Measurements from ENCODE around the gene SNTG2. TPM values are rescaled to one million over a fixed set of nuclear protein-coding genes. Genes with fewer than 3 reads are reported as not detected.

Gene SNTG2
- total RNA-seq, 1 experiment from 2014 or later = 20.5 TPM

DNA sequence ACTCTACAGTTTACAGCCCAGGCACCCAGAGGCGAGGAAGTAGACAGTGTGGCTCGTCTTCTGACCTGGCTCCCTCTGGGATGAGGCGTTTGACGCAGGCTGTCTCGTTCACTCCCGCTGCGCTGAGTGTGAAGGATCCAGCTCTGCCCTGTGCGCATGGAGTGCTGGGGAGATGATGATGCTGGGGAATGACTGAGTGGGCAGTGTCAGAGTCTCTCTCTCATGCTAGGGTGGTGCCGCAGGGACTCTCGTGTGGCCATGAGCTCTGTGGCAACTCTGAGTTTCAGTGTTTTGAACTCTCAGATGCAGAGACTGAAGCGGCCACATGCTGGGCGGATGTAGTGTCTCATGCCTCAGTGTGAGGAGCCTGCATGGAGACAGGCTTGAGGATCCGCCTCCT lies 344.3 kb downstream of the SNTG2 start (continued):
- TF ChIP-seq, protein P1, sequence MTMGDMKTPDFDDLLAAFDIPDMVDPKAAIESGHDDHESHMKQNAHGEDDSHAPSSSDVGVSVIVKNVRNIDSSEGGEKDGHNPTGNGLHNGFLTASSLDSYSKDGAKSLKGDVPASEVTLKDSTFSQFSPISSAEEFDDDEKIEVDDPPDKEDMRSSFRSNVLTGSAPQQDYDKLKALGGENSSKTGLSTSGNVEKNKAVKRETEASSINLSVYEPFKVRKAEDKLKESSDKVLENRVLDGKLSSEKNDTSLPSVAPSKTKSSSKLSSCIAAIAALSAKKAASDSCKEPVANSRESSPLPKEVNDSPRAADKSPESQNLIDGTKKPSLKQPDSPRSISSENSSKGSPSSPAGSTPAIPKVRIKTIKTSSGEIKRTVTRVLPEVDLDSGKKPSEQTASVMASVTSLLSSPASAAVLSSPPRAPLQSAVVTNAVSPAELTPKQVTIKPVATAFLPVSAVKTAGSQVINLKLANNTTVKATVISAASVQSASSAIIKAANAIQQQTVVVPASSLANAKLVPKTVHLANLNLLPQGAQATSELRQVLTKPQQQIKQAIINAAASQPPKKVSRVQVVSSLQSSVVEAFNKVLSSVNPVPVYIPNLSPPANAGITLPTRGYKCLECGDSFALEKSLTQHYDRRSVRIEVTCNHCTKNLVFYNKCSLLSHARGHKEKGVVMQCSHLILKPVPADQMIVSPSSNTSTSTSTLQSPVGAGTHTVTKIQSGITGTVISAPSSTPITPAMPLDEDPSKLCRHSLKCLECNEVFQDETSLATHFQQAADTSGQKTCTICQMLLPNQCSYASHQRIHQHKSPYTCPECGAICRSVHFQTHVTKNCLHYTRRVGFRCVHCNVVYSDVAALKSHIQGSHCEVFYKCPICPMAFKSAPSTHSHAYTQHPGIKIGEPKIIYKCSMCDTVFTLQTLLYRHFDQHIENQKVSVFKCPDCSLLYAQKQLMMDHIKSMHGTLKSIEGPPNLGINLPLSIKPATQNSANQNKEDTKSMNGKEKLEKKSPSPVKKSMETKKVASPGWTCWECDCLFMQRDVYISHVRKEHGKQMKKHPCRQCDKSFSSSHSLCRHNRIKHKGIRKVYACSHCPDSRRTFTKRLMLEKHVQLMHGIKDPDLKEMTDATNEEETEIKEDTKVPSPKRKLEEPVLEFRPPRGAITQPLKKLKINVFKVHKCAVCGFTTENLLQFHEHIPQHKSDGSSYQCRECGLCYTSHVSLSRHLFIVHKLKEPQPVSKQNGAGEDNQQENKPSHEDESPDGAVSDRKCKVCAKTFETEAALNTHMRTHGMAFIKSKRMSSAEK (CRISPR knock-in tag; IDR thresholded peaks at IDR 0.05; ENCODE audit: borderline replicate concordance) = no peak
- TF ChIP-seq GTF2I (CRISPR knock-in tag; conservative IDR thresholded peaks at IDR 0.05) (no peak), NR2C2 (CRISPR knock-in tag; IDR thresholded peaks at IDR 0.05) (no peak), RELA (CRISPR knock-in tag; IDR thresholded peaks at IDR 0.05; ENCODE audit: borderline replicate concordance) (no peak), HMGA2 (CRISPR knock-in tag; IDR thresholded peaks at IDR 0.05) (no peak)
- TF ChIP-seq, protein P2, sequence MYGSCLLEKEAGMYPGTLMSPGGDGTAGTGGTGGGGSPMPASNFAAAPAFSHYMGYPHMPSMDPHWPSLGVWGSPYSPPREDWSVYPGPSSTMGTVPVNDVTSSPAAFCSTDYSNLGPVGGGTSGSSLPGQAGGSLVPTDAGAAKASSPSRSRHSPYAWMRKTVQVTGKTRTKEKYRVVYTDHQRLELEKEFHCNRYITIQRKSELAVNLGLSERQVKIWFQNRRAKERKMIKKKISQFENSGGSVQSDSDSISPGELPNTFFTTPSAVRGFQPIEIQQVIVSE (CRISPR knock-in tag; IDR thresholded peaks at IDR 0.05; ENCODE audit: borderline replicate concordance) = no peak
- TF ChIP-seq, protein P3, sequence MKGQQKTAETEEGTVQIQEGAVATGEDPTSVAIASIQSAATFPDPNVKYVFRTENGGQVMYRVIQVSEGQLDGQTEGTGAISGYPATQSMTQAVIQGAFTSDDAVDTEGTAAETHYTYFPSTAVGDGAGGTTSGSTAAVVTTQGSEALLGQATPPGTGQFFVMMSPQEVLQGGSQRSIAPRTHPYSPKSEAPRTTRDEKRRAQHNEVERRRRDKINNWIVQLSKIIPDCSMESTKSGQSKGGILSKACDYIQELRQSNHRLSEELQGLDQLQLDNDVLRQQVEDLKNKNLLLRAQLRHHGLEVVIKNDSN (CRISPR knock-in tag; IDR thresholded peaks at IDR 0.05) = no peak

DNA sequence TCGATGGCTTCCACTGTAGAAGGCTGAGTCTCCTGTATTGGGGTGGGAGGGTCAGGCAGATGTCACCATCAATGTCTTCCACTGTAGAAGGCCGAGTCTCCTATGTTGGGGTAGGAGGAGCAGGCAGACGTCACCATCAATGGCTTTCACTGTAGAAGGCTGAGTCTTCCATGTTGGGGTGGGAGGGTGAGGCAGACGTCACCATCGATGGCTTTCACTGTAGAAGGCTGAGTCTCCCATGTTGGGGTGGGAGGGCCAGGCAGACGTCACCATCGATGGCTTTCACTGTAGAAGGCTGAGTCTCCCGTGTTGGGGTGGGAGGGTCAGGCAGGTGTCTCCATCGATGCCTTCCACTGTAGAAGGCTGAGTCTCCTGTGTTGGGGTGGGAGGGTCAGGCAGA lies 345.1 kb downstream of the SNTG2 start:
- CTCF ChIA-PET = no interaction called here
- H3K4me1 Mint-ChIP-seq = no peaks in the 10 kb centered on the region
- H3K36me3 Mint-ChIP-seq = no peaks in the 10 kb centered on the region
- no peak overlapping the region for H3K27ac Mint-ChIP-seq
- no peak overlapping the region for H3K4me3 Mint-ChIP-seq
- no peaks in the 10 kb centered on the region for H3K27me3 Mint-ChIP-seq (ENCODE audit: low read depth)
- no peaks in the 10 kb centered on the region for H3K9me3 Mint-ChIP-seq
- POLR2A ChIA-PET = no interaction called here
- DNase-seq (ENCODE audit: low spot score) = no peak
- no peak for ATAC-seq
- TF ChIP-seq SMAD3 (CRISPR knock-in tag; IDR thresholded peaks at IDR 0.05; ENCODE audit: borderline replicate concordance) (no peak), IRF2 (CRISPR knock-in tag; IDR thresholded peaks at IDR 0.05; ENCODE audit: borderline replicate concordance, low read depth) (no peak), ESRRA (CRISPR knock-in tag; IDR thresholded peaks at IDR 0.05; ENCODE audit: borderline replicate concordance) (no peak), NFATC4 (CRISPR knock-in tag; IDR thresholded peaks at IDR 0.05) (no peak), ZNF423 (CRISPR knock-in tag; IDR thresholded peaks at IDR 0.05) (no peak), EMX1 (CRISPR knock-in tag; IDR thresholded peaks at IDR 0.05) (no peak), JAZF1 (CRISPR knock-in tag; IDR thresholded peaks at IDR 0.05) (no peak), ZNF219 (CRISPR knock-in tag; IDR thresholded peaks at IDR 0.05; ENCODE audit: borderline replicate concordance) (no peak), ZNF416 (CRISPR knock-in tag; IDR thresholded peaks at IDR 0.05) (no peak), ZNF263 (CRISPR knock-in tag; IDR thresholded peaks at IDR 0.05; ENCODE audit: low read depth) (no peak), ZNF121 (CRISPR knock-in tag; IDR thresholded peaks at IDR 0.05) (no peak), KAT7 (CRISPR knock-in tag; IDR thresholded peaks at IDR 0.05; ENCODE audit: borderline replicate concordance) (no peak)
- TF ChIP-seq, protein P4, sequence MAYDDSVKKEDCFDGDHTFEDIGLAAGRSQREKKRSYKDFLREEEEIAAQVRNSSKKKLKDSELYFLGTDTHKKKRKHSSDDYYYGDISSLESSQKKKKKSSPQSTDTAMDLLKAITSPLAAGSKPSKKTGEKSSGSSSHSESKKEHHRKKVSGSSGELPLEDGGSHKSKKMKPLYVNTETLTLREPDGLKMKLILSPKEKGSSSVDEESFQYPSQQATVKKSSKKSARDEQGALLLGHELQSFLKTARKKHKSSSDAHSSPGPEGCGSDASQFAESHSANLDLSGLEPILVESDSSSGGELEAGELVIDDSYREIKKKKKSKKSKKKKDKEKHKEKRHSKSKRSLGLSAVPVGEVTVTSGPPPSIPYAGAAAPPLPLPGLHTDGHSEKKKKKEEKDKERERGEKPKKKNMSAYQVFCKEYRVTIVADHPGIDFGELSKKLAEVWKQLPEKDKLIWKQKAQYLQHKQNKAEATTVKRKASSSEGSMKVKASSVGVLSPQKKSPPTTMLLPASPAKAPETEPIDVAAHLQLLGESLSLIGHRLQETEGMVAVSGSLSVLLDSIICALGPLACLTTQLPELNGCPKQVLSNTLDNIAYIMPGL (CRISPR knock-in tag; IDR thresholded peaks at IDR 0.05) = no peak
- TF ChIP-seq, protein P5, sequence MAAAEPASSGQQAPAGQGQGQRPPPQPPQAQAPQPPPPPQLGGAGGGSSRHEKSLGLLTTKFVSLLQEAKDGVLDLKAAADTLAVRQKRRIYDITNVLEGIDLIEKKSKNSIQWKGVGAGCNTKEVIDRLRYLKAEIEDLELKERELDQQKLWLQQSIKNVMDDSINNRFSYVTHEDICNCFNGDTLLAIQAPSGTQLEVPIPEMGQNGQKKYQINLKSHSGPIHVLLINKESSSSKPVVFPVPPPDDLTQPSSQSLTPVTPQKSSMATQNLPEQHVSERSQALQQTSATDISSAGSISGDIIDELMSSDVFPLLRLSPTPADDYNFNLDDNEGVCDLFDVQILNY (CRISPR knock-in tag; IDR thresholded peaks at IDR 0.05) = no peak
- TF ChIP-seq, protein P6, sequence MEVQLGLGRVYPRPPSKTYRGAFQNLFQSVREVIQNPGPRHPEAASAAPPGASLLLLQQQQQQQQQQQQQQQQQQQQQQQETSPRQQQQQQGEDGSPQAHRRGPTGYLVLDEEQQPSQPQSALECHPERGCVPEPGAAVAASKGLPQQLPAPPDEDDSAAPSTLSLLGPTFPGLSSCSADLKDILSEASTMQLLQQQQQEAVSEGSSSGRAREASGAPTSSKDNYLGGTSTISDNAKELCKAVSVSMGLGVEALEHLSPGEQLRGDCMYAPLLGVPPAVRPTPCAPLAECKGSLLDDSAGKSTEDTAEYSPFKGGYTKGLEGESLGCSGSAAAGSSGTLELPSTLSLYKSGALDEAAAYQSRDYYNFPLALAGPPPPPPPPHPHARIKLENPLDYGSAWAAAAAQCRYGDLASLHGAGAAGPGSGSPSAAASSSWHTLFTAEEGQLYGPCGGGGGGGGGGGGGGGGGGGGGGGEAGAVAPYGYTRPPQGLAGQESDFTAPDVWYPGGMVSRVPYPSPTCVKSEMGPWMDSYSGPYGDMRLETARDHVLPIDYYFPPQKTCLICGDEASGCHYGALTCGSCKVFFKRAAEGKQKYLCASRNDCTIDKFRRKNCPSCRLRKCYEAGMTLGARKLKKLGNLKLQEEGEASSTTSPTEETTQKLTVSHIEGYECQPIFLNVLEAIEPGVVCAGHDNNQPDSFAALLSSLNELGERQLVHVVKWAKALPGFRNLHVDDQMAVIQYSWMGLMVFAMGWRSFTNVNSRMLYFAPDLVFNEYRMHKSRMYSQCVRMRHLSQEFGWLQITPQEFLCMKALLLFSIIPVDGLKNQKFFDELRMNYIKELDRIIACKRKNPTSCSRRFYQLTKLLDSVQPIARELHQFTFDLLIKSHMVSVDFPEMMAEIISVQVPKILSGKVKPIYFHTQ (CRISPR knock-in tag; IDR thresholded peaks at IDR 0.05) = no peak
- TF ChIP-seq, protein P7, sequence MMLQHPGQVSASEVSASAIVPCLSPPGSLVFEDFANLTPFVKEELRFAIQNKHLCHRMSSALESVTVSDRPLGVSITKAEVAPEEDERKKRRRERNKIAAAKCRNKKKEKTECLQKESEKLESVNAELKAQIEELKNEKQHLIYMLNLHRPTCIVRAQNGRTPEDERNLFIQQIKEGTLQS (CRISPR knock-in tag; conservative IDR thresholded peaks at IDR 0.05) = no peak
- TF ChIP-seq, protein P8, sequence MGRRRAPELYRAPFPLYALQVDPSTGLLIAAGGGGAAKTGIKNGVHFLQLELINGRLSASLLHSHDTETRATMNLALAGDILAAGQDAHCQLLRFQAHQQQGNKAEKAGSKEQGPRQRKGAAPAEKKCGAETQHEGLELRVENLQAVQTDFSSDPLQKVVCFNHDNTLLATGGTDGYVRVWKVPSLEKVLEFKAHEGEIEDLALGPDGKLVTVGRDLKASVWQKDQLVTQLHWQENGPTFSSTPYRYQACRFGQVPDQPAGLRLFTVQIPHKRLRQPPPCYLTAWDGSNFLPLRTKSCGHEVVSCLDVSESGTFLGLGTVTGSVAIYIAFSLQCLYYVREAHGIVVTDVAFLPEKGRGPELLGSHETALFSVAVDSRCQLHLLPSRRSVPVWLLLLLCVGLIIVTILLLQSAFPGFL (CRISPR knock-in tag; IDR thresholded peaks at IDR 0.05; ENCODE audit: borderline replicate concordance) = no peak
